IMR-90 (cell line): ENCODE data around the gene TEX2. TPM values are rescaled to one million over a fixed set of nuclear protein-coding genes. Genes with fewer than 3 reads are reported as not detected.
A peak's percentile ranks its signal among the peaks of the same experiment; 100 is the strongest.

ENCODE experiments used
- ATAC-seq: fragments of 200-7000 bp; cut with Tn5 transposase; 2 replicates; pipeline ENCODE4 v1.9.1; 2020; ENCODE audit warnings: low read depth, mild to moderate bottlenecking, moderate library complexity
- BruUV-seq: library from RNA; stranded (reverse); fragments of 400-500 nt; replicated peaks from 2 replicates; lab custom pipeline; 2021; lab: Mats Ljungman, UMichigan
- CTCF ChIA-PET: fragments of 300-600 bp; formaldehyde crosslinking; extraction: SDS; loops from one replicate; lab custom pipeline; 2021; ENCODE audit warnings: antibody characterized with exemption; lab: Yijun Ruan, JAX
- POLR2A ChIA-PET: fragments of 300-600 bp; sonication (Branson Sonifier 250); formaldehyde crosslinking; loops from one replicate; lab custom pipeline; 2022; ENCODE audit warnings: antibody characterized with exemption; ENCODE audit not compliant: unreplicated experiment; lab: Charles Lee
- DNase-seq: peaks from one replicate; pipeline ENCODE4 v3.0.0; 2013
- H2AFZ ChIP-seq: replicated peaks from 2 replicates; pipeline ENCODE3; 2013; ENCODE audit warnings: low read length, mild to moderate bottlenecking; ENCODE audit not compliant: poor library complexity
- H2AK5ac ChIP-seq: 2 replicates; pipeline ENCODE4 v1.6.1; 2013; ENCODE audit warnings: low read depth, low read length, inconsistent platforms
- H2AK9ac ChIP-seq: replicated peaks from 2 replicates; pipeline ENCODE3; 2013; ENCODE audit warnings: mild to moderate bottlenecking, low read depth, low read length, moderate library complexity; ENCODE audit not compliant: poor library complexity
- H2BK120ac ChIP-seq: 2 replicates; pipeline ENCODE4 v1.6.1; 2013; ENCODE audit warnings: low read depth, low read length, inconsistent platforms
- H2BK15ac ChIP-seq: 3 replicates; pipeline ENCODE4 v1.6.1; 2013; ENCODE audit warnings: low read depth, low read length, inconsistent platforms
- H2BK20ac ChIP-seq: 2 replicates; pipeline ENCODE4 v1.6.1; 2013; ENCODE audit warnings: low read depth, mild to moderate bottlenecking, inconsistent platforms, low read length, moderate library complexity
- H2BK5ac ChIP-seq: 2 replicates; pipeline ENCODE4 v1.6.1; 2013; ENCODE audit warnings: mild to moderate bottlenecking, low read depth, low read length, inconsistent platforms; ENCODE audit not compliant: poor library complexity, severe bottlenecking
- H3K14ac ChIP-seq: replicated peaks from 2 replicates; pipeline ENCODE4 v1.6.1; 2013; ENCODE audit warnings: low read depth, low read length, inconsistent platforms
- H3K18ac ChIP-seq: 2 replicates; pipeline ENCODE4 v1.6.1; 2013; ENCODE audit warnings: low read depth, low read length, control low read depth
- H3K23ac ChIP-seq: 2 replicates; pipeline ENCODE4 v1.6.1; 2013; ENCODE audit warnings: low read depth, low read length, inconsistent platforms
- H3K27ac ChIP-seq: 2 replicates; pipeline ENCODE4 v1.5.1; 2013; ENCODE audit warnings: mild to moderate bottlenecking, control low read depth, low read length; ENCODE audit not compliant: insufficient read depth
- H3K27me3 ChIP-seq: 2 replicates; pipeline ENCODE4 v1.6.1; 2013; ENCODE audit warnings: low read length; ENCODE audit not compliant: control insufficient read depth, insufficient read depth
- H3K36me3 ChIP-seq: 2 replicates; pipeline ENCODE4 v1.6.1; 2013; ENCODE audit warnings: low read length, mixed read lengths; ENCODE audit not compliant: control insufficient read depth, insufficient read depth
- H3K4ac ChIP-seq: 2 replicates; pipeline ENCODE4 v1.6.1; 2013; ENCODE audit warnings: low read depth, low read length, inconsistent platforms
- H3K4me1 ChIP-seq: 2 replicates; pipeline ENCODE4 v1.6.1; 2013; ENCODE audit warnings: low read length, mixed read lengths; ENCODE audit not compliant: control insufficient read depth, insufficient read depth
- H3K4me2 ChIP-seq: 2 replicates; pipeline ENCODE4 v1.6.1; 2013; ENCODE audit warnings: low read depth, mild to moderate bottlenecking, control low read depth, low read length, moderate library complexity
- H3K4me3 ChIP-seq: 2 replicates; pipeline ENCODE4 v1.5.1; 2013; ENCODE audit warnings: low read depth, mild to moderate bottlenecking, control low read depth, low read length, moderate library complexity; ENCODE audit not compliant: insufficient read depth
- H3K56ac ChIP-seq: 2 replicates; pipeline ENCODE4 v1.6.1; 2013; ENCODE audit warnings: low read length, inconsistent platforms; ENCODE audit not compliant: insufficient read depth; ENCODE audit errors: extremely low read depth
- H3K79me1 ChIP-seq, 2 experiments: 2 replicates each; pipeline ENCODE4 v1.6.1; 2013; ENCODE audit warnings: low read length in 2 of 2, inconsistent platforms in 1 of 2, low read depth in 1 of 2
- H3K9ac ChIP-seq: 2 replicates; pipeline ENCODE4 v1.6.1; 2013; ENCODE audit warnings: low read depth, low read length, control low read depth
- H3K9me1 ChIP-seq: 2 replicates; pipeline ENCODE4 v1.6.1; 2013; ENCODE audit warnings: low read length, inconsistent platforms; ENCODE audit not compliant: insufficient read depth
- H3K9me3 ChIP-seq: 2 replicates; pipeline ENCODE4 v1.6.1; 2013; ENCODE audit warnings: low read length; ENCODE audit not compliant: control insufficient read depth, insufficient read depth
- H4K20me1 ChIP-seq: 2 replicates; pipeline ENCODE4 v1.6.1; 2013; ENCODE audit warnings: low read length, inconsistent platforms; ENCODE audit not compliant: insufficient read depth
- H4K5ac ChIP-seq: 2 replicates; pipeline ENCODE4 v1.6.1; 2013; ENCODE audit warnings: mild to moderate bottlenecking, low read depth, low read length, control low read depth
- H4K8ac ChIP-seq, 2 experiments: 2 replicates each; pipeline ENCODE4 v1.6.1; 2013; ENCODE audit warnings: low read depth in 2 of 2, low read length in 2 of 2, control low read depth in 1 of 2, inconsistent platforms in 1 of 2
- H4K91ac ChIP-seq: 2 replicates; pipeline ENCODE4 v1.6.1; 2013; ENCODE audit warnings: low read depth, low read length, inconsistent platforms; ENCODE audit not compliant: insufficient read depth
- BHLHE40 ChIP-seq: fragments of 150-350 bp; IDR thresholded peaks from 2 replicates; pipeline ENCODE4 v1.6.1; 2016; ENCODE audit warnings: mild to moderate bottlenecking, low read depth, low read length
- CEBPB ChIP-seq: IDR thresholded peaks from 2 replicates; pipeline ENCODE4 v1.6.1; 2012; ENCODE audit warnings: low read depth, low read length, improper control_type of control experiment
- CTCF ChIP-seq: conservative IDR thresholded peaks from 2 replicates; pipeline ENCODE4 v1.5.1; 2012; ENCODE audit warnings: mild to moderate bottlenecking, low read depth, low read length, improper control_type of control experiment
- ELK1 ChIP-seq: fragments of 150-350 bp; IDR thresholded peaks from 2 replicates; pipeline ENCODE4 v1.6.1; 2016; ENCODE audit warnings: low read depth, mild to moderate bottlenecking, low read length, moderate library complexity, borderline replicate concordance
- FOS ChIP-seq: fragments of 150-350 bp; IDR thresholded peaks from 2 replicates; pipeline ENCODE4 v1.6.1; 2016; ENCODE audit warnings: low read depth, low read length
- MAFK ChIP-seq: IDR thresholded peaks from 2 replicates; pipeline ENCODE4 v1.6.1; 2012; ENCODE audit warnings: low read depth, low read length, improper control_type of control experiment
- MAZ ChIP-seq: IDR thresholded peaks from 2 replicates; pipeline ENCODE4 v1.6.1; 2012; ENCODE audit warnings: low read depth, mild to moderate bottlenecking, low read length, improper control_type of control experiment, moderate library complexity, borderline replicate concordance
- MXI1 ChIP-seq: IDR thresholded peaks from 2 replicates; pipeline ENCODE4 v1.6.1; 2012; ENCODE audit warnings: low read depth, mild to moderate bottlenecking, low read length, moderate library complexity, borderline replicate concordance
- NFE2L2 ChIP-seq: fragments of 150-350 bp; IDR thresholded peaks from 2 replicates; pipeline ENCODE4 v1.6.1; 2016; ENCODE audit warnings: low read depth, mild to moderate bottlenecking, low read length
- RCOR1 ChIP-seq: IDR thresholded peaks from 2 replicates; pipeline ENCODE4 v1.6.1; 2012; ENCODE audit warnings: mild to moderate bottlenecking, low read length, improper control_type of control experiment; ENCODE audit not compliant: insufficient replicate concordance
- RFX5 ChIP-seq: IDR thresholded peaks from 2 replicates; pipeline ENCODE4 v1.8.0; 2012; ENCODE audit warnings: low read depth, mild to moderate bottlenecking, low read length, moderate library complexity
- SMC3 ChIP-seq: fragments of 150-350 bp; IDR thresholded peaks from 2 replicates; pipeline ENCODE4 v1.6.1; 2016; ENCODE audit warnings: low read depth, mild to moderate bottlenecking, antibody characterized with exemption, low read length, moderate library complexity
- USF2 ChIP-seq: fragments of 150-350 bp; IDR thresholded peaks from 2 replicates; pipeline ENCODE4 v1.6.1; 2017; ENCODE audit warnings: mild to moderate bottlenecking, antibody characterized with exemption, low read length, low read depth
- WGBS, 2 experiments: methylation state at CpG; one replicate each; pipeline versions ENCODE4 v1.1.5 to v1.1.7; 2013; ENCODE audit warnings: missing lambda C conversion rate in 2 of 2; ENCODE audit not compliant: insufficient read length in 1 of 2; ENCODE audit errors: extremely low coverage in 2 of 2; 5-methylcytosine and 5-hydroxymethylcytosine counted together
- dilution Hi-C: fragments of 300-500 bp; cut with HindIII; formaldehyde crosslinking; loops from one replicate; pipeline ENCODE4 v1.14.3; 2018; ENCODE audit warnings: low sequenced_read_pairs; ENCODE audit not compliant: unreplicated experiment
- in situ Hi-C: fragments of 300-500 bp; cut with MboI; formaldehyde crosslinking; loops from 3 replicates; pipeline ENCODE4 v1.14.3; 2019; ENCODE audit warnings: low sequenced_read_pairs, inconsistent platforms, mixed read lengths
- intact Hi-C: fragments of 100-400 bp; cut with micrococcal nuclease; formaldehyde crosslinking; loops from 2 replicates; pipeline ENCODE4 v1.10.0; 2022
- polyA plus RNA-seq, 3 experiments: library from polyadenylated mRNA; depleted of rRNA; stranded (reverse); fragments of >200 nt; gene quantifications; 2 replicates each; pipeline ENCODE4 v1.2.3, GENCODE V29; 2012; ENCODE audit warnings: low replicate concordance in 1 of 3
- total RNA-seq: library from RNA; depleted of rRNA; stranded (reverse); fragments of >200 nt; gene quantifications from 2 replicates; pipeline ENCODE4 v1.2.3, GENCODE V29; 2012

TEX2 gene
- total and polyA plus RNA-seq, 2 of the 4 experiments (the other 2 are of a cell fraction), result 18.2 to 21.9 TPM

GRCh38 chr17:64281962-64282752 is 19.1 kb upstream of the TEX2 start:
- Histone ChIP-seq H3K4me3 (no peak overlapping the region), H2AFZ (no peak overlapping the region), H3K9me3 (no peaks in the 10 kb centered on the region), H3K4ac (no peak overlapping the region), H4K20me1 (no peaks in the 10 kb centered on the region; the same call in 1 of the 2 replicates), H3K9me1 (peaks cover 6% of the 10 kb centered on the region; the same call in 1 of the 2 replicates), H4K8ac (no peak overlapping the region), H3K23ac (no peak overlapping the region), H3K27ac (no peak overlapping the region), H2AK9ac (peak overlapping the region; percentile 72), H3K79me1 (no peaks in the 10 kb centered on the region), H3K56ac (no peak overlapping the region), H3K27me3 (peaks cover 7% of the 10 kb centered on the region), H2BK20ac (no peak overlapping the region), H3K4me2 (no peak overlapping the region), H4K91ac (no peak overlapping the region), H3K4me1 (no peaks in the 10 kb centered on the region; the same call in 1 of the 2 replicates), H3K18ac (no peak overlapping the region), H2BK5ac (no peak overlapping the region), H3K14ac (no peak overlapping the region), H4K5ac (no peak overlapping the region), H2BK120ac (no peak overlapping the region), H3K36me3 (no peaks in the 10 kb centered on the region), H3K9ac (no peak overlapping the region), H2BK15ac (no peak overlapping the region), H2AK5ac (no peak overlapping the region)
- BruUV-seq, result no TSS peak
- POLR2A ChIA-PET, result no interaction called here
- CTCF ChIA-PET, result interaction anchor here (0.6 to 1.2 kb wide), 11 partner anchors 22 to 398 kb away, joined by 3 to 5 read pairs (median 4); no protein-coding TSS in a partner anchor
- ATAC-seq (peak; percentile 88), DNase-seq (peak; percentile 83)
- in situ Hi-C loops (loop anchor here (5.0 to 10.0 kb wide), 3 partner anchors 135 to 367 kb away; partner anchors contain the start of genes CSHL1, GH1 and ICAM2), intact Hi-C loops (loop anchor here (1.0 to 10.0 kb wide), 5 partner anchors 51 to 367 kb away; partner anchors contain the start of genes CSHL1 and GH1), dilution Hi-C loops (no loop called here)
- WGBS, 2 experiments, result 52% methylated on average over 5 of the region's 19 CpGs; no CpG with 5 or more reads in 1 of the 2 experiments
- peak; percentile 92 for TF ChIP-seq SMC3
- TF ChIP-seq NFE2L2, result no peak
- TF ChIP-seq ELK1, result no peak
- TF ChIP-seq BHLHE40, result no peak
- TF ChIP-seq CTCF, result peak; percentile 87
- TF ChIP-seq RFX5, result no peak
- TF ChIP-seq MAFK, result no peak
- TF ChIP-seq MXI1, result no peak
- no peak for TF ChIP-seq MAZ
- no peak for TF ChIP-seq RCOR1
- TF ChIP-seq FOS, result no peak
- no peak for TF ChIP-seq CEBPB
- TF ChIP-seq USF2, result no peak
